ENCODE measurements around the gene ACOT8.
"Not testable (repeated sequence)": the region's sequence is repeated elsewhere in the genome, so short reads cannot be mapped to it uniquely, and the experiment has no call there.

Gene ACOT8

GRCh38 chr20:45853484-45853883, 3.7 kb downstream of the ACOT8 start:
- DNase-seq (ENCODE audit: low read depth in 2 of 2) = no peak

GRCh38 chr20:45852326-45852725, 4.9 kb downstream of the ACOT8 start:
- no peak for DNase-seq (ENCODE audit: low read depth in 2 of 2)

- no peak for DNase-seq (ENCODE audit: low read depth in 2 of 2)
Observed at GRCh38 chr20:45851501-45851900, 5.7 kb downstream of the ACOT8 start.

GRCh38 chr20:45850926-45851325, 6.3 kb downstream of the ACOT8 start:
- DNase-seq (ENCODE audit: low read depth in 2 of 2) = no peak

- no peak for DNase-seq (ENCODE audit: low read depth in 2 of 2)
Observed at GRCh38 chr20:45850238-45850637, 7.0 kb downstream of the ACOT8 start.

- no peak for DNase-seq (ENCODE audit: low read depth in 2 of 2)
Observed at GRCh38 chr20:45848969-45849582, 8.1 kb downstream of the ACOT8 start.

GRCh38 chr20:45848421-45848820, 8.8 kb downstream of the ACOT8 start:
- no peak for DNase-seq (ENCODE audit: low read depth in 2 of 2)

GRCh38 chr20:45845452-45845851, 11.7 kb downstream of the ACOT8 start:
- DNase-seq (ENCODE audit: low read depth in 2 of 2) = no peak

- no peak for DNase-seq (ENCODE audit: low read depth in 2 of 2)
Observed at GRCh38 chr20:45843506-45843905, 13.7 kb downstream of the ACOT8 start.

- DNase-seq (ENCODE audit: low read depth in 2 of 2) = no peak
Observed at GRCh38 chr20:45842169-45842812, 14.9 kb downstream of the ACOT8 start.

- DNase-seq (ENCODE audit: low read depth in 2 of 2) = no peak
Observed at GRCh38 chr20:45841407-45842129, 15.6 kb downstream of the ACOT8 start.

GRCh38 chr20:45840700-45841198, 16.4 kb downstream of the ACOT8 start:
- DNase-seq (ENCODE audit: low read depth in 2 of 2) = no peak

- no peak for DNase-seq (ENCODE audit: low read depth in 2 of 2)
Observed at GRCh38 chr20:45836841-45837240, 20.4 kb downstream of the ACOT8 start.

GRCh38 chr20:45835825-45836224, 21.4 kb downstream of the ACOT8 start:
- DNase-seq (ENCODE audit: low read depth in 2 of 2) = no peak

- no peak for DNase-seq (ENCODE audit: low read depth in 2 of 2)
Observed at GRCh38 chr20:45835329-45835765, 21.8 kb downstream of the ACOT8 start.

GRCh38 chr20:45834797-45835161, 22.4 kb downstream of the ACOT8 start:
- no peak for DNase-seq (ENCODE audit: low read depth in 2 of 2)

GRCh38 chr20:45833883-45834796, 23.1 kb downstream of the ACOT8 start:
- DNase-seq (ENCODE audit: low read depth in 2 of 2) = peak in 1 of 2 experiments; percentile 28

GRCh38 chr20:45833030-45833882, 23.9 kb downstream of the ACOT8 start, which contains the start of gene SNX21:
SNX21 (plus strand) TSS chr20:45833799; CDS start chr20:45833920, 121 bp downstream.
- DNase-seq (ENCODE audit: low read depth in 2 of 2) = no peak

GRCh38 chr20:45832619-45833018, 24.6 kb downstream of the ACOT8 start:
- DNase-seq (ENCODE audit: low read depth in 2 of 2) = no peak

GRCh38 chr20:45829673-45830106, 27.5 kb downstream of the ACOT8 start:
- not testable (repeated sequence) for DNase-seq (ENCODE audit: low read depth in 2 of 2)

- DNase-seq (ENCODE audit: low read depth in 2 of 2) = no peak
Observed at GRCh38 chr20:45828589-45828988, 28.6 kb downstream of the ACOT8 start.
